A549 (cell line): Measurements from ENCODE around the gene NPAS2. TPM values are rescaled to one million over a fixed set of nuclear protein-coding genes. Genes with fewer than 3 reads are reported as not detected.

Source experiments
- ATAC-seq, 2 experiments: fragments of 200-7000 bp in 1 of 2; fragments of >200 bp in 1 of 2; cut with Nextera tagmentation in 1 of 2; cut with Tn5 transposase in 1 of 2; 3 replicates each; pipeline versions ENCODE4 v1.8.0 to v1.9.1; 2018 to 2020; ENCODE audit warnings: mild to moderate bottlenecking in 1 of 2, moderate library complexity in 1 of 2
- CTCF ChIA-PET: fragments of 300-600 bp; sonication (Branson Sonifier 250); formaldehyde crosslinking; extraction: SDS; loops from one replicate; lab custom pipeline; 2021; ENCODE audit warnings: antibody characterized with exemption, inconsistent platforms; lab: Yijun Ruan, JAX
- POLR2A ChIA-PET: fragments of 350-600 bp; formaldehyde crosslinking; extraction: SDS; loops from one replicate; lab custom pipeline; 2021; ENCODE audit warnings: antibody characterized with exemption, inconsistent platforms; lab: Yijun Ruan, JAX
- DNase-seq, 2 experiments: peaks; one replicate each; pipeline versions ENCODE4 v3.0.0 to v3.0.0-alpha.2; 2011 to 2016; ENCODE audit warnings: low read depth in 1 of 2, low spot score in 1 of 2
- FAIRE-seq: peaks from 2 replicates; lab custom pipeline; 2011; peaks lifted over from hg19 to GRCh38; lab: Jason Lieb, UNC
- H3K27ac ChIP-seq, 2 experiments: fragments of >200 bp; sonication (Bioruptor Twin); formaldehyde crosslinking; 3 replicates each; pipeline ENCODE4 v1.5.1; 2016 to 2017
- H3K4me1 ChIP-seq: fragments of >200 bp; sonication (Bioruptor Twin); formaldehyde crosslinking; 3 replicates; pipeline ENCODE4 v1.6.1; 2016
- H3K4me2 ChIP-seq: fragments of >200 bp; sonication (Bioruptor Twin); formaldehyde crosslinking; 3 replicates; pipeline ENCODE4 v1.6.1; 2016
- H3K4me3 ChIP-seq: fragments of >200 bp; sonication (Bioruptor Twin); formaldehyde crosslinking; 3 replicates; pipeline ENCODE4 v1.5.1; 2016
- H3K9me3 ChIP-seq: fragments of >200 bp; sonication (Bioruptor Twin); formaldehyde crosslinking; 3 replicates; pipeline ENCODE4 v1.6.1; 2016
- BHLHE40 ChIP-seq: IDR thresholded peaks from 2 replicates; pipeline ENCODE4 v1.6.1; 2012; ENCODE audit warnings: low read depth, low read length, inconsistent platforms
- FOSL2 ChIP-seq, 2 experiments: fragments of 450-650 bp in 1 of 2; fragments of >200 bp in 1 of 2; sonication (Bioruptor Twin) in 1 of 2; formaldehyde crosslinking; IDR thresholded peaks; 2 replicates each; pipeline versions ENCODE4 v1.5.0 to v1.6.1; 2016 to 2020; ENCODE audit warnings: mild to moderate bottlenecking in 1 of 2, moderate library complexity in 1 of 2
- HOXA7 ChIP-seq: fragments of 250-450 bp; sonication (Bioruptor Pico); IDR thresholded peaks from 2 replicates; pipeline ENCODE4 v1.5.0; 2020; ENCODE audit warnings: mild to moderate bottlenecking, moderate library complexity
- HOXB13 ChIP-seq: fragments of 250-450 bp; sonication (Bioruptor Pico); IDR thresholded peaks from 2 replicates; pipeline ENCODE4 v1.5.0; 2020; ENCODE audit warnings: low read depth, mild to moderate bottlenecking, moderate library complexity
- HOXB5 ChIP-seq: fragments of 250-450 bp; sonication (Bioruptor Pico); IDR thresholded peaks from 2 replicates; pipeline ENCODE4 v1.5.0; 2020; ENCODE audit warnings: mild to moderate bottlenecking, moderate library complexity
- JUNB ChIP-seq: fragments of >200 bp; sonication (Bioruptor Twin); formaldehyde crosslinking; IDR thresholded peaks from 2 replicates; pipeline ENCODE4 v1.6.1; 2016
- MAFK ChIP-seq: fragments of 450-650 bp; IDR thresholded peaks from 2 replicates; pipeline ENCODE4 v1.6.1; 2014; ENCODE audit not compliant: partially characterized antibody
- NPAS2 ChIP-seq: fragments of 250-450 bp; sonication (Bioruptor Pico); IDR thresholded peaks from 2 replicates; pipeline ENCODE4 v1.8.0; 2022; ENCODE audit warnings: mild to moderate bottlenecking, moderate library complexity, borderline replicate concordance
- NR3C1 ChIP-seq: fragments of >200 bp; sonication (Bioruptor Twin); formaldehyde crosslinking; IDR thresholded peaks from 3 replicates; pipeline ENCODE4 v1.6.1; 2017
- POLR2AphosphoS2 ChIP-seq: conservative IDR thresholded peaks from 2 replicates; pipeline ENCODE4 v1.6.1; 2012; ENCODE audit warnings: low read length, improper control_type of control experiment, inconsistent platforms
- RARB ChIP-seq: fragments of 250-450 bp; sonication (Bioruptor Pico); IDR thresholded peaks from 2 replicates; pipeline ENCODE4 v1.8.0; 2021; ENCODE audit warnings: mild to moderate bottlenecking, moderate library complexity
- SMC3 ChIP-seq: fragments of >200 bp; sonication (Bioruptor Twin); formaldehyde crosslinking; IDR thresholded peaks from 3 replicates; pipeline ENCODE4 v1.6.1; 2018; ENCODE audit warnings: inconsistent platforms
- ZNF302 ChIP-seq: fragments of 250-450 bp; sonication (Bioruptor Pico); IDR thresholded peaks from 2 replicates; pipeline ENCODE4 v1.9.0; 2021; ENCODE audit warnings: inconsistent platforms, mild to moderate bottlenecking, moderate library complexity
- WGBS: methylation state at CpG from one replicate; pipeline ENCODE4 v1.1.6; 2017; ENCODE audit errors: missing lambda C conversion rate; 5-methylcytosine and 5-hydroxymethylcytosine counted together
- polyA plus RNA-seq, 4 experiments: library from polyadenylated mRNA; depleted of rRNA in 3 of 4; stranded (reverse); fragments of >200 nt; fragmentation: RNase III in 1 of 4; extraction: RNeasy Plus Mini Kit Qiagen cat#74134 plus additional on column Dnase treatment in 1 of 4; gene quantifications; 2 replicates in 3 of 4; 3 replicates in 1 of 4; pipeline ENCODE4 v1.2.3, GENCODE V29; 2011 to 2017
- TF ChIP-seq, protein P1 (sequence below): IDR thresholded peaks from 2 replicates; pipeline ENCODE4 v1.6.1; 2012
- TF ChIP-seq, protein P2 (sequence below): fragments of 250-450 bp; sonication (Bioruptor Pico); IDR thresholded peaks from 2 replicates; pipeline ENCODE4 v1.5.0; 2020; ENCODE audit warnings: low read depth, mild to moderate bottlenecking, moderate library complexity
- TF ChIP-seq, protein P3 (sequence below): fragments of 200-600 bp; sonication (generic); IDR thresholded peaks from 2 replicates; pipeline ENCODE4 v1.6.1; 2016; ENCODE audit warnings: antibody characterized with exemption, mild to moderate bottlenecking, moderate library complexity
- TF ChIP-seq, protein P4 (sequence below): IDR thresholded peaks from 2 replicates; pipeline ENCODE4 v1.6.1; 2012
- TF ChIP-seq, protein P5 (sequence below): IDR thresholded peaks from 2 replicates; pipeline ENCODE4 v1.6.1; 2012; ENCODE audit warnings: low read depth, borderline replicate concordance
- TF ChIP-seq, protein P6 (sequence below): fragments of 250-450 bp; sonication (Bioruptor Pico); IDR thresholded peaks from 2 replicates; pipeline ENCODE4 v1.5.0; 2021; ENCODE audit warnings: mild to moderate bottlenecking, moderate library complexity, borderline replicate concordance
- TF ChIP-seq, protein P7 (sequence below): fragments of 450-650 bp; IDR thresholded peaks from 2 replicates; pipeline ENCODE4 v1.6.1; 2014; ENCODE audit warnings: antibody characterized with exemption

NPAS2 gene
- polyA plus RNA-seq, 2 of the 4 experiments (the other 2 are of a cell fraction) = 31.4 to 56.1 TPM

DNA sequence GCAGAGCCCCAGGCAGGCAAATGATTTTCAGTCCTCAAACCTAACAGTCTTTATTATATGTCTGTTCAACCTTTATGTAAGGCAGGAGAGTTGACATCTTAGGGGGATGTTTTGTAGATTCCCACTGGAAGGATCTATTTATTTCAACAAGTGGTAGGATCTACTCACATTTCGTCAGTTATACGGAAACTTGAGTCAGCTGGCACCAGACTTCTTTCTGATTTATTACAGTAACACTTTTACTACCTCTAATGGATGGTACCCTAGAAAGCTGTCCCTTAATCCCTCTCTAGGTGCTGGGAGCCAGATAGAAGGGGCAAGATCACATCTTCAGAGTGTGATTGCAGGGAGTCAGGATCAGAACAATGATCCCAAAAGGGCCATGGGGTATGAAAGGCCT lies 180.1 kb downstream of the NPAS2 start:
- Histone ChIP-seq H3K27ac (no peak overlapping the region), H3K4me3 (no peak overlapping the region), H3K4me1 (peaks cover 19% of the 10 kb centered on the region), H3K9me3 (no peaks in the 10 kb centered on the region), H3K4me2 (no peak overlapping the region)
- 86% methylated on average over 2 of the region's 2 CpGs for WGBS
- POLR2A ChIA-PET = no interaction called here
- CTCF ChIA-PET = interaction anchor here (1.0 to 2.5 kb wide), 2 partner anchors 14 to 393 kb away, joined by 3 to 9 read pairs; no protein-coding TSS in a partner anchor
- DNase-seq (no peak), ATAC-seq (no peak), FAIRE-seq (no peak)
- TF ChIP-seq NR3C1 = no peak
- no peak for TF ChIP-seq HOXB5 (CRISPR knock-in tag)
- TF ChIP-seq, protein P1, sequence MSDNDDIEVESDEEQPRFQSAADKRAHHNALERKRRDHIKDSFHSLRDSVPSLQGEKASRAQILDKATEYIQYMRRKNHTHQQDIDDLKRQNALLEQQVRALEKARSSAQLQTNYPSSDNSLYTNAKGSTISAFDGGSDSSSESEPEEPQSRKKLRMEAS = no peak
- TF ChIP-seq SMC3 = no peak
- TF ChIP-seq, protein P2, sequence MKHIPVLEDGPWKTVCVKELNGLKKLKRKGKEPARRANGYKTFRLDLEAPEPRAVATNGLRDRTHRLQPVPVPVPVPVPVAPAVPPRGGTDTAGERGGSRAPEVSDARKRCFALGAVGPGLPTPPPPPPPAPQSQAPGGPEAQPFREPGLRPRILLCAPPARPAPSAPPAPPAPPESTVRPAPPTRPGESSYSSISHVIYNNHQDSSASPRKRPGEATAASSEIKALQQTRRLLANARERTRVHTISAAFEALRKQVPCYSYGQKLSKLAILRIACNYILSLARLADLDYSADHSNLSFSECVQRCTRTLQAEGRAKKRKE (CRISPR knock-in tag) = no peak
- TF ChIP-seq JUNB = no peak
- no peak for TF ChIP-seq FOSL2 (IDR thresholded peaks at IDR 0.05)
- TF ChIP-seq FOSL2 (CRISPR knock-in tag; IDR thresholded peaks at IDR 0.05) = no peak
- no peak for TF ChIP-seq POLR2AphosphoS2
- TF ChIP-seq BHLHE40 = no peak
- no peak for TF ChIP-seq ZNF302 (CRISPR knock-in tag)
- TF ChIP-seq, protein P3, sequence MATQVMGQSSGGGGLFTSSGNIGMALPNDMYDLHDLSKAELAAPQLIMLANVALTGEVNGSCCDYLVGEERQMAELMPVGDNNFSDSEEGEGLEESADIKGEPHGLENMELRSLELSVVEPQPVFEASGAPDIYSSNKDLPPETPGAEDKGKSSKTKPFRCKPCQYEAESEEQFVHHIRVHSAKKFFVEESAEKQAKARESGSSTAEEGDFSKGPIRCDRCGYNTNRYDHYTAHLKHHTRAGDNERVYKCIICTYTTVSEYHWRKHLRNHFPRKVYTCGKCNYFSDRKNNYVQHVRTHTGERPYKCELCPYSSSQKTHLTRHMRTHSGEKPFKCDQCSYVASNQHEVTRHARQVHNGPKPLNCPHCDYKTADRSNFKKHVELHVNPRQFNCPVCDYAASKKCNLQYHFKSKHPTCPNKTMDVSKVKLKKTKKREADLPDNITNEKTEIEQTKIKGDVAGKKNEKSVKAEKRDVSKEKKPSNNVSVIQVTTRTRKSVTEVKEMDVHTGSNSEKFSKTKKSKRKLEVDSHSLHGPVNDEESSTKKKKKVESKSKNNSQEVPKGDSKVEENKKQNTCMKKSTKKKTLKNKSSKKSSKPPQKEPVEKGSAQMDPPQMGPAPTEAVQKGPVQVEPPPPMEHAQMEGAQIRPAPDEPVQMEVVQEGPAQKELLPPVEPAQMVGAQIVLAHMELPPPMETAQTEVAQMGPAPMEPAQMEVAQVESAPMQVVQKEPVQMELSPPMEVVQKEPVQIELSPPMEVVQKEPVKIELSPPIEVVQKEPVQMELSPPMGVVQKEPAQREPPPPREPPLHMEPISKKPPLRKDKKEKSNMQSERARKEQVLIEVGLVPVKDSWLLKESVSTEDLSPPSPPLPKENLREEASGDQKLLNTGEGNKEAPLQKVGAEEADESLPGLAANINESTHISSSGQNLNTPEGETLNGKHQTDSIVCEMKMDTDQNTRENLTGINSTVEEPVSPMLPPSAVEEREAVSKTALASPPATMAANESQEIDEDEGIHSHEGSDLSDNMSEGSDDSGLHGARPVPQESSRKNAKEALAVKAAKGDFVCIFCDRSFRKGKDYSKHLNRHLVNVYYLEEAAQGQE = no peak
- no peak for TF ChIP-seq HOXA7 (CRISPR knock-in tag)
- TF ChIP-seq, protein P4, sequence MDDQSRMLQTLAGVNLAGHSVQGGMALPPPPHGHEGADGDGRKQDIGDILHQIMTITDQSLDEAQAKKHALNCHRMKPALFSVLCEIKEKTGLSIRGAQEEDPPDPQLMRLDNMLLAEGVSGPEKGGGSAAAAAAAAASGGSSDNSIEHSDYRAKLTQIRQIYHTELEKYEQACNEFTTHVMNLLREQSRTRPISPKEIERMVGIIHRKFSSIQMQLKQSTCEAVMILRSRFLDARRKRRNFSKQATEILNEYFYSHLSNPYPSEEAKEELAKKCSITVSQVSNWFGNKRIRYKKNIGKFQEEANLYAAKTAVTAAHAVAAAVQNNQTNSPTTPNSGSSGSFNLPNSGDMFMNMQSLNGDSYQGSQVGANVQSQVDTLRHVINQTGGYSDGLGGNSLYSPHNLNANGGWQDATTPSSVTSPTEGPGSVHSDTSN = no peak
- TF ChIP-seq HOXB13 (CRISPR knock-in tag) = no peak
- TF ChIP-seq, protein P5, sequence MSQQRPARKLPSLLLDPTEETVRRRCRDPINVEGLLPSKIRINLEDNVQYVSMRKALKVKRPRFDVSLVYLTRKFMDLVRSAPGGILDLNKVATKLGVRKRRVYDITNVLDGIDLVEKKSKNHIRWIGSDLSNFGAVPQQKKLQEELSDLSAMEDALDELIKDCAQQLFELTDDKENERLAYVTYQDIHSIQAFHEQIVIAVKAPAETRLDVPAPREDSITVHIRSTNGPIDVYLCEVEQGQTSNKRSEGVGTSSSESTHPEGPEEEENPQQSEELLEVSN = no peak
- TF ChIP-seq, protein P6, sequence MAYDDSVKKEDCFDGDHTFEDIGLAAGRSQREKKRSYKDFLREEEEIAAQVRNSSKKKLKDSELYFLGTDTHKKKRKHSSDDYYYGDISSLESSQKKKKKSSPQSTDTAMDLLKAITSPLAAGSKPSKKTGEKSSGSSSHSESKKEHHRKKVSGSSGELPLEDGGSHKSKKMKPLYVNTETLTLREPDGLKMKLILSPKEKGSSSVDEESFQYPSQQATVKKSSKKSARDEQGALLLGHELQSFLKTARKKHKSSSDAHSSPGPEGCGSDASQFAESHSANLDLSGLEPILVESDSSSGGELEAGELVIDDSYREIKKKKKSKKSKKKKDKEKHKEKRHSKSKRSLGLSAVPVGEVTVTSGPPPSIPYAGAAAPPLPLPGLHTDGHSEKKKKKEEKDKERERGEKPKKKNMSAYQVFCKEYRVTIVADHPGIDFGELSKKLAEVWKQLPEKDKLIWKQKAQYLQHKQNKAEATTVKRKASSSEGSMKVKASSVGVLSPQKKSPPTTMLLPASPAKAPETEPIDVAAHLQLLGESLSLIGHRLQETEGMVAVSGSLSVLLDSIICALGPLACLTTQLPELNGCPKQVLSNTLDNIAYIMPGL (CRISPR knock-in tag) = no peak
- no peak for TF ChIP-seq RARB
- TF ChIP-seq, protein P7, sequence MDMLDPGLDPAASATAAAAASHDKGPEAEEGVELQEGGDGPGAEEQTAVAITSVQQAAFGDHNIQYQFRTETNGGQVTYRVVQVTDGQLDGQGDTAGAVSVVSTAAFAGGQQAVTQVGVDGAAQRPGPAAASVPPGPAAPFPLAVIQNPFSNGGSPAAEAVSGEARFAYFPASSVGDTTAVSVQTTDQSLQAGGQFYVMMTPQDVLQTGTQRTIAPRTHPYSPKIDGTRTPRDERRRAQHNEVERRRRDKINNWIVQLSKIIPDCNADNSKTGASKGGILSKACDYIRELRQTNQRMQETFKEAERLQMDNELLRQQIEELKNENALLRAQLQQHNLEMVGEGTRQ = no peak
- TF ChIP-seq MAFK = no peak
- TF ChIP-seq NPAS2 (CRISPR knock-in tag) = no peak
